HG03108 (cell line): ENCODE results near the gene ST7.

ENCODE experiments used
- ATAC-seq: cut with Tn5 transposase; IDR thresholded peaks from one replicate; pipeline ENCODE4 v1.9.1; 2021; ENCODE audit warnings: moderate library complexity; ENCODE audit not compliant: unreplicated experiment

The ST7 gene

DNA sequence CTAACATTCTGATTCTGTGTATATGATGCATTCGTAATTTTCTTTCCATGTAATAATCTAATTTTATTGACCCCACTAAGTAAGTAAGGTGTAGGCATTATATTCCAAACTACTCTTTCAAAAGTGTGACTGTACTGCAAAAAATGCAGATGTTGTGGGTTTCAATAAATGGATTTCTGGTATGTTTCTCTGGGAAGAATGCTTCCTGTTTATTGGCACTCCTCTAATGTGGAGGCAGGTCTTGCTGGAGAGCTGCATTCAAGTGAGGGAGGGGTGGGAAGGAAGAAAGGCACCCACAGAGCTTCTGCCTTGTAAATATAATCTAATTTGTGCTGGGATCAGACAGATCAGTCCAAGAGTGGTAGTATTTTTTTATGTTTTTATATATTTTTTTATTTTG lies 23.9 kb downstream of the ST7 start:
- ATAC-seq: no peak

DNA sequence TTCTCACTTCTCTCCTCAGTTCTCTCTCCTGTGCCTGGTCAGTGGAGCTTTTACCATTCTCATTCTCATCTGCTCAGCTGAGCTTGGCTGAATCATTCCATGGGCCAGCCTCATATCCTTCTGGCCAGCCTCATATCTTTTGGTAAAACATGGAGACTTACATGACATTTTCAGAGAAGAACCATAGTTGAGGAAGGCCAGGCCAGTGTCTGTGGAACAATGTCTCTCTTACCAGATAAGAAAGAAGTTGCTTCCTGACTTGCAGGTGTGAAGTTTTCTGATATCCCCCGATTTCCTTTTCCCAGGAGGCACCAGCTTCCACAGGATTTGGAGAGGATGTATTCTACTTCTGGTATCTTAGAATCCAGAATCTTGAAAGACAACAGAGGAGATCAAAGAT lies 24.7 kb downstream of the ST7 start:
- ATAC-seq: no peak

DNA sequence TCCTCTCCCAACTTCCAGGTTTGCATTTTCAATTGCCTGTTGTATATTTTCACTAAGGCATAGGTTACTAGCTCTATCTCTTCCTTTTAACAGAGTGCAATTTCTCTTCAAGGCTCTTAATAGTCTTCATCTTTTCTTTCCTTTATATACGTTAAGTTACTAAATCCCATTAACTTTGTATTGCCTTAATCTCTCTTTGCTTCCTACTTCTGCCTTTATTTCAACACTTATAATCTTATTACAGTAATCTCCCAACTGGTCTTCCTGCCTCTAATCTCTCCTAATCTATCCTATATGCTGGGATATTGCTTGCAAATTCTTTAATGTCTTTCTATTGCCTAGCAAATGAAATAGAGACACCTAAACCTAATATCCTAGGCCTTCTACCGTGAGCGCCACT lies 26.1 kb downstream of the ST7 start:
- no peak for ATAC-seq

DNA sequence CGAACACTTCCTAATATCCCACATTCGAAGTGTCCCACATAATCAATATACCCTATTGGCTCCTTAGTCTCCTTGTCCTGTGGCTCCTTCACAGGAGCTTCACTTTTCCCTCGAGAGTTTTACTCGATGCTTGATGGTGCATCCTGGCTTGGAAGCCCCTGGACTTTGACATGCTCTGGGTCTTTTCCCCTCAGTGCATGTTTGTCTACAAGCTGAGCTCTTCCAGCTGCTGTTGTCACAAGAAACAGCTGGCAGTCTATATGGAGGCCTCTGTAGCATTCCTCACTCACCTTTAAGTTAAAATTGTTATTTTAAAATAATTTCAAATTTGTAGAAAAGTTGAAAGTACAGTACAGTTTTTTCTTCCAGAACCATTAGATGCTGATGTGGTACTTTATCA lies 27.1 kb downstream of the ST7 start:
- ATAC-seq: no peak

DNA sequence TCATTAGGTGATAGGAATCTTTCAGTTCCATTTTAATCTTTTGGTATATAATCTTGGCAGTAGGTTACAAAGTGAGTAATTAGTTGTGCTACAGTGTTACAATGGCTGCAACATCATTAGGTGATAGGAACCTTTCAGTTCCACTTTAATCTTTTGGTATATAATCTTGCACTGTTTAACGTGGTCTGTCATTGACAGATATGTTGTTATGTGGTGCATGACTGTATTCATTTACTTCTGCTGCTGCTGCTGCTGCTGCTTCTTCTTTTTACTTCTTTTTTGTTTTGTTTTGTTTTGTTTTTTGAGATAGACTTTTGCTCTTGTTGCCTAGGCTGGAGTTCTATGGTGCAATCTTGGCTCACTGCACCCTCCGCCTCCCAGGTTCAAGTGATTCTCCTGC lies 28.6 kb downstream of the ST7 start:
- ATAC-seq: no peak

DNA sequence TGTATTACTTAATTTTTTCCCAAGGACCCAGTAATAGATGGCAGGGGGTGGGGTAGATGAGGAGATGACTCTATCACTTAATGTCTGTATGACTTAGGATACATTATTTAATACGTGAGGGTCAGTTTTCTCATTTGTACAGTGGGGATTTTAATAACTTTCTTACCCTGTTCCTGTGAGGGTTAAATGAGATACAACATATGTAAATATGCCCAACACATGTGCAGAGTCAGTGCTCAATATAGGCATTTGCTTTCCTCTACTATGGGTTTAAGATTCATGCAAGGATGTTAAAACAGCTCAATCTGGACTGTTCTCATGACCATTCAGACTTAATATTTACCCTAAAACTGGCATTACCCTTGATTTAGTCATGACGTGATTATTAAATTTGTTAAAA lies 31.2 kb downstream of the ST7 start:
- peak; percentile 14 for ATAC-seq

DNA sequence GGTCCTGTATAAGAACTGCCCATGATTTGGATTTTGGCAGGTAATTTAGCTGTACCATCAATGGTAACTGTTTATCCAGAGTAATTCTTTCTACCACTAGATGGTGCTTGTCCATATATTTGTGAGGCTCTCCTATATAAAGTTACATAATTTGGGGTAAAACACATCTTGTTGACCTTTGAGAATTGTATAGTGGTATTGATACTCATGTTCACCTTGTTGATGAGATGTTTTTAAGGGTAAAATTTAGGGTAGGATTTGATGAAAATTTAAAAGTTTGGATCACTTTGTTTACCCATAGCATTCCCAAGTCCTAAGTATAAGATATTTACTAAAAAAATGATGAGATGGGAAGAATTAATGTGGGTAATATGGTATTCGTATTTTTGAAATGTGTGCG lies 31.6 kb downstream of the ST7 start:
- ATAC-seq: peak; percentile 44

DNA sequence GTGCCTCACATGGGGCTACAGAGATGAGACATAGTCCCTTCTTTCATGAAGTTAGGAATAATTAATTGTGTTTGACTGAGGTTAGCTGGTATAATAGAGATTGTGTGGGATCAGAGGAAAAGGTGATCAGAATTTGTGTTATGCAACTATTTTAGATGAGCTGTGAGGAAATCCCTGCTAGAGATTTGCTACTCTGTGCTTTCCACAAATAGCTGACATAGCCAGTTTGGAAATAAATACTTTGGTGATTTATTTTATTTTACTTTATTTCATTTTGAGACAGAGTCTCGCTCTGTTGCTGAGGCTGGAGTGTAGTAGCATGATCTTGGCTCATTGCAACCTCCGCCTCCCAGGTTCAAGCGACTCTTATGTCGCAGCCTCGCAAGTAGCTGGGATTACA lies 32.3 kb downstream of the ST7 start:
- no peak for ATAC-seq

DNA sequence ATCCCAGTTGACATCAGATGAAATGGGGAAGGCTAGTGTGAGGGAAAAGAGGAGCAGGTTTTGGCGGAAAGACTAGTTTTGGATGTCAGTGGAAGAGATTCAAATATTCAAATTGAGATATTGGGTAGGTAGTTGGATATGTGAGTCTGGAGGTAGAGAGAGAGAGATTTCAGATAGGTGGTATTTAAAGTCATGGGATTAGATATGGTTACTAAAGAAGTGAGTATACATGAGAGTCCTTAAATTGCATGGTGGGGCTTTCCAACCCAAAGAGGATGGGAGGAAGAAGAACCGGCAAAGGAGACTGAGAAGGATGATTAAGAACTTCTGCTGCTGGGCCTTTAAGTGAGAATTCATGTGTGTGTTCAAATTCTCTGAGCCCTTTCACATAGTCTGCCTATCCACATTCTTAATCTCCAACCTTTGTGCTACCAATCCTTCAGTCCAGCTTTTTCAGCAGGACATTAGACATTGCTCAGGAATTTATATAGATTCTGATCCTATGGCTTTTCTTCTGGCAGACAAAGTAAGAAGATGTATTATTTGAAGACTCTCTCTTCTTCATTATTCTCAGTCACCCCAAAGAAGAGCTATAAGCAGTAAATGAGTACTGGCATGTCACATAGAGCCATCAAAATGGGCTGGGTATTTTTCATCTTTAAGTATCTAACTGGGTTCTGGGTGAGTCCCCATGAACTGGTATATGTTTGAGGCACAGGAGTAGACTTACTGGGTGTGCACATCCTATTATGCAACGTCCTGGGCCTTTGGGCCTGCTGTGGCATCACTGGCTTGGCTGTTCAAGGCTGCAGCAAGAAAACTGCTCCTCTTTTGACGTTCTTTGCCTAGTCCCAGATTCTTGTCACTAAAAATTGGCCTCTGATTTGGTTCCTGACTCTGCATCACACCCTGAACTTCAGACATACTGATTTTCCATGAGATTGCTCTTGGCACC lies 33.6 kb downstream of the ST7 start:
- ATAC-seq: no peak

DNA sequence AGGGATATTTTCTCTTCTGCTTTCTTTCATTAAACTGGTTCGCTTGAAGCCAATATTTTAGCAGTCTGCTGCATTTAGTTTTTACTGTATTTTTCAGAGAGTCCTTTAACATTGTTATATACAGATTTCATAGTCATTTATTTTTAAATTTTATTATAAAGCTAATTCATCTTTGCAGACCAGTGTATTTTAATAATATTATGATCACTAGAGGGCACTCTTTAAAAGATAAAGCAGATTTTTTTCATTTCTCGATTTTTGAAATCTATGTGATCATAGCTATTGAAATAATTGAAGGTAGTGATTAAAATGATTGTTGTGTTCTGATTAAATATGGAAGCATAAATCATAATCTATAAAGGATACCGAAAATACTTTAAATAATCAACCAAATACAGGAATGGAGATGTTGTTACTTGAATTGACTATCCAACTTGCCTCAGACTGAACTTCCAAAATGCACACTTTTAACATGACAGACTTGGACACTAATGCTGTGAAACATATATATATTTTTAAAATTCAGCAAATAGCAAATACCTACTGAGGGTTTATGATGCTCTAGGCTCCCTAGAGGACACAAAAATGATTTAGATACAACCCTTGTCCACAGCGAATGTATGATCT lies 35.2 kb downstream of the ST7 start:
- no peak for ATAC-seq

DNA sequence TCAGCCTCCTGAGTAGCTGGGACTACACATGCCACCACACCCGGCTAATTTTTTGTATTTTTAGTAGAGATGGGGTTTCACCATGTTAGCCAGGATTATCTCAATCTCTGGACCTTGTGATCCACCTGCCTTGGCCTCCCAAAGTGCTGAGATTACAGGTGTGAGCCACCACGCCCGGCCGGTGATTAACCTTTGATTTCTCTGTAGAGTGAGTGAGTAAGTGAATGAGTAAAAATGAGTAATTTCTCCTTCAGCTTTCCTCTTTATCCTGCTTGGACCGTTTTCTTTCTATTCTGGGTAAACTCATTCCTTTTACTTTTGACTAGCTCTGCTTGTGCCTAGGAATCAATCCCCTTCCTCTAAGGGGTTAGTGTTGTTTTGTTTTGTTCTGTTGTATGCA lies 36.8 kb downstream of the ST7 start:
- ATAC-seq: no peak

DNA sequence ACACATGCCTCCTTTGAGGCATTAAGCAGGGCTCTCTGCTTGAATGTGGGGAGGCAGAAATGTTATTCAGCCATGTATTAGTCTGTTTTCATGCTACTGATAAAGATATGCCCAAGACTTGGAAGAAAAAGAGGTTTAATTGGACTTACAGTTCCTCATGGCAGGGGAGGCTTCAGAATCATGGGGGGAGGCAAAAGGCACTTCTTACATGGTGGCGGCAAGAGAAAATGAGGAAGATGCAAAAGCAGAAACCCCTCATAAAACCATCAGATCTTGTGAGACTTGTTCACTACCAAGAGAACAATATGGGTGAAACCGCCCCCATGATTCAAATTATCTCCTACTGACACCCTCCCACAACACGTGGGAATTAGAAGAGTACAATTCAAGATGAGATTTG lies 37.9 kb downstream of the ST7 start:
- ATAC-seq: no peak

DNA sequence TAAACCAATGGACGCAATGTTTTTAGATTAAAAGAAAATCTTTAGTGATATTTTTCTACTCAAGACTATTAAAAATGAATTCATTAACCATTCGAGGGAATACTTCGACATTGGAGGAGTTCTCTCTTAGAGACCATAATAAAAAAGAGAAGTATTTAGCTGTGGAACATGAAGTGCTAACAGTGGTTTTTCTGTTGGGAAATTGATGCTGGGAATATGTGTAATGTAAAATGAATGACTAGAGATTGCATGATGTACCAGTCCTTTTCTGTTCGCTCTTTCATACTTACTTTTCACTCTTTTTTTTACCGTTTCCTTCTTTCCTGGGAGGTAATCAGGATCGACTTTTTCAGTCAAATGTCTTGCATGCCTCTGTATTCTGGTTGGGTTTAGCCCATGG lies 41.3 kb downstream of the ST7 start:
- ATAC-seq: no peak

DNA sequence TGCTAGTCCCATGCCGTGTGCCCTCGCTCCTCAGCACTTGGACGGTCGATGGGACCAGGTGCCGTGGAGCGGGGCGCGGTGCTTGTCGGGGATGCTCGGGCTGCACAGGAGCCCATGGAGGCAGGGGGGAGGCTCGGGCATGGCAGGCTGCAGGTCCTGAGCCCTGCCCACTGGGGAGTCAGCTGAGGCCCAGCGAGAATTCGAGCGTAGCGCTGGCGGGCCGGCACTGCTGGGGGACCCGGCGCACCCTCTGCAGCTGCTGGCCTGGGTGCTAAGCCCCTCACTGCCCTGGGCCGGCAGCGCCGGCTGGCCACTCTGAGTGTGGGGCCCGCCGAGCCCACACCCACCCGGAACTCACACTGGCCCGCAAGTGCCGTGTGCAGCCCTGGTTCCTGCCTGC lies 44.7 kb downstream of the ST7 start:
- no peak for ATAC-seq

DNA sequence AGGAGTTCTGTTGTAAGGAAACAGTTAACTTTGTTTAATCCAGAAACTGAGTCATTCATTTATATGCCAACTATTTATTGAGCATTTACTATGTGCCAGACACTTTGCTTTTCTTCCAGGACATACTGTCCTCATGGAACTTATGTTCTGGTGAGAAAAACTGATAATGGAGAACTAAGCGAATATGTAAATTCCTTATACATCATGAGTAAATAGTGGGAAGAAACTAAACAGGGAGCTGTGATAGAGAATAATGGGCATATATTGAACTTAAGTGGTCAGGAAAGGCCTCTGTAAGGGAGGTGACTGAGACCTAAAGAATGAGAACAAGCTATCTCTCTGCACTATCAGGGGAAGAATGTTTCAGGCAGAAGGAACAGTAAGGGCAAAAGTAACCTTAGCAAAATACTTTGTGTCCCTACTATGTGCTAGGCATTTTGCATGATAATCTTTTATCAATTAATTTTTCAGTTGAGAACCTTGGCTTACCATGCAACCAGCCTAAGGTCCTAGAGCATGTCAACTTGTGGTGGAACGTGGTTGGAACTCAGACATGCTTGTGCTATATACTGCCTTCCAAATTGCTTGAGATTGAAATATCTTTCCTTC lies 45.4 kb downstream of the ST7 start:
- ATAC-seq: no peak

DNA sequence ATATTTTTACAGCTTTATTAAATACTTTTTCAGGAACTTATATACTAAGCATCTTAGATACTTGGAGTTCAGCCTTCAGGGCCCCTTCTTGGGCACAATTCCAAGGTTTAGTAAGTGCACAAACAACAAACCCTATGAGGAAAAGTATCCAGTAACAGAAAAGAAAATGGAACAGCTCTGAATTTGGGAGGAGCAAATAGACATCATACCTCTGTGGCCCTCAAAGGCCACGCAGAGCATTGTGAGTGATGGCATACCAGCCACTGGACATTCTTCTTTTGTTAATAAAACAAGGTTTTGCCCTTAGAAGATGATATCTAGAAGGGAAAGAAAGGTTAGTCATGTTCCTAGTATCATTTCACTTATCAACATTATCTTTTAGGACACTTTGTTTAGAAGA lies 46.0 kb downstream of the ST7 start:
- no peak for ATAC-seq

DNA sequence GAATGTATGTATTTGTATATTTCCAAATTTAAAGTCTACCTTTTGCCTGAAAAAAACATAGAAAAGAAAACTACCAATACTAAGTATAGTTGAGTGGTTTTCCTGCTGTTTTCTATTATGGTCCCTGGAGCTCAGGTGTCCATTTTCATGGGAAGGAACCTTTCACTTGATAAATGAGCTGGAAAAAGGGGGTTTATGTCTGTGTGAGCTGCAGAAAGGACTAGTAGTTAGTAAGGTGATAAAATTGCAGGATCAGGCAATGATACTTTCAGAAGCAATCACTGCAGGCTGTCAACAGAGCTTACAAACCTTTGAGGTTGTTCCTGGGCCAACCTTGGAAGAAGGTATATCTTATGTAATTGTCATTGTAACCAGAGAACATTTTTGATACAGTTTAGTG lies 48.0 kb downstream of the ST7 start:
- ATAC-seq: no peak

DNA sequence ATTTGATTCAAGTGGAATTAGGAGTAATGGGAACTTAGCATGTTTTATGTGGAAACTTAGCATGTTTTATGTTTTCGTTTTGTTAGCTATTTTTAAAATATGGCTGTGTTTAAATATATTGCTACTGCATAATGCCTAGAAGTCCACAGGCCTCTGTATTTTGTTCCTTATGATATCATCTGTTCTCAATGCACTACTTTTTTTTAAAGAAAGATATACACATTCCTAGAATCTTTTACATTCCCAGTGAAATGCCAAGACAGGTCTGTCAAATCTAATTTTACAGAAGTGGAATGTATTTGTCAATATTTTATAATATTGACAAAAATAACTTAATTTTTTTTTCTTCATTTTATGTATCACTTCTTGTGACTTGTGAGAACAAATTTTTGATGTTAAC lies 51.6 kb downstream of the ST7 start:
- no peak for ATAC-seq

DNA sequence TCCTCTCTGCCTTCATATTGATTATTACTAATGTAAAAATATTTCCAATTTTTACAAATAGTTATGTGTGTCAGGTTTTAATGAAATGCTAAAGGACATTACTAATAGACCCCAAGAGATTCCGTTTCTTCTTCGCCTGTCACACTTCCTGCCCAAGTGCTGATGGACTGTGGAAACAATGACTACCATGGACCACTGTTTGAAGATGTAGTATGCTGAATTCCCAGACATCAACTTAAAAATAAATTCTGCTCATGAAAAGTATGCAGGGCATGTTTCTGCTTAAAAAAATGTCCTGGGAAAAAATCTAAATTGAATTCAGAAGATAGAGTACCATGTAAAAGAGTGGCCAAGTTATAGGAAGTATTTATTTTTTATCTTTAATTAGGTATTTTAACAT lies 52.1 kb downstream of the ST7 start:
- ATAC-seq: no peak

DNA sequence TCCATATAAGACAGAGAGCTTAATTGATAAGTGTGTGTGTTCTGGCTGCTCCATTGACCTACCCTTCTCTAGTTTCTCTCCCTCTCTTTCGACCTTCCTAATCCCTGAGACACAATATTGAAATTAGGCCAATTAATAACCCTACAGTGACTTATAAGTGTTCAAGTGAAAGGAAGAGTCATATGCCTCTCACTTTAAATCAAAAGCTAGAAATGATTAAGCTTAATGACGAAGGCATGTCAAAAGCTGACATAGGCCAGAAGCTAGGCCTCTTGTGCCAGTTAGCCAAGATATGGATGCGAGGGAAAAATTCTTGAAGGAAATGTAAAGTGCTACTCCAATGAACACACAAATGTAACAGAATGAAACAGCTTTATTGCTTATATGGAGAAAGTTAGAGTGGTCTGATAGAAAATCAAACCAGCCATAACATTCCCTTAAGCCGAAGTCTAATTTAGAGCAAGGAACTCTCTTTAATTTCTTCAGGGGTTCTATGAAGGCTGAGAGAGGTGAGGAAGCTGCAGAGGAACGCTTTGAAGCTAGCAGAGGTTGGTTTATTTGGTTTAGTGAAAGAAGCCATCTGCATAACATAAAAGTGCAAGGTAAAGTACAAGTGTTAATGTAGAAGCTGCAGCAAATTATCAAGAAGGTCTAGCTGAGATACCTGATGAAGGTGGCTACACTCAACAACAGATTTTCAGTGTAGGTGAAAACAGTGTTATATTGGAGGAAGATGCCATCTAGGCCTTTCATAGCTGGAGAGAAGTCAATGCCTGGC lies 53.8 kb downstream of the ST7 start:
- no peak for ATAC-seq

DNA sequence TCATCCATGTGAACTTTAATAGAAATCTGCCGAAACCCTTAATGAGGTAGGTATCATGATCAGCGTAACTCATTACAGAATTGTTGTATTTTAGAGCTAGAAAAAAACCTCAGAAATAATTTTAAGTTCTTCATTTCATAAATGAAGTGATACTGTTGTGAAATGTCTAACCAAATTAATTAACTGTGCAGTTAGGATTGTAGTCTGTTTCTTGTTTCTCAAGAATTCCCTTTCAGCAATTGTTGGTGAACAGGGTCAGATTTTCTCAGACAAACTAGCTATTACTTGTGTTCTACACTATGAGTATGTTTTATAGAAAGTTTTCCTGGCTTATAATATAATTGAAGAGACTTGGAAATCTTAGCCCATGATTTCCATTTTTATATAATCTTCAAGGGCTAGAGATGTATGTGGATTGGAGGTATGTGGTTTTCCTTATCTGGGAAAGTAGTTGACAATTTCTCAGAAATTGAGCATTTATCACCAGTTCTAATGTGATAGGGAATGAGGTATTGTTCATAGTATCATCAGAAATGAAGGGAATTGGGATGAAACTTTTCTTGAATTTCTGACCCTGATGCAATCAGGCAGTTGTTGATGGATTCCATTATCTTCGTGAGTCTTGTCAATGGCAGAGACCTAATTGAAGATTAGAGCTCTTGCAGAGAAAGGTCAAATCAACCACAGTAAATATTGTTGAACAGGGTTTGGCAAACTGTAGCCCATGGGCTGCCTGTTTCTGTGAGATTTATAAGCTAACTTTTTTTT lies 55.0 kb downstream of the ST7 start:
- ATAC-seq: no peak
